AG09309 (cell line): Measurements from ENCODE around the gene EDARADD.

ENCODE experiments used
- DNase-seq: peaks from one replicate; pipeline ENCODE4 v3.0.0-alpha.2; 2010; ENCODE audit warnings: low read depth
- H3K4me3 ChIP-seq: 2 replicates; pipeline ENCODE4 v1.5.1; 2011; ENCODE audit warnings: mild to moderate bottlenecking, low read depth, low read length, moderate library complexity; ENCODE audit not compliant: control insufficient read depth
- CTCF ChIP-seq: IDR thresholded peaks from 2 replicates; pipeline ENCODE4 v1.5.1; 2011; ENCODE audit warnings: mild to moderate bottlenecking, low read depth, low read length, inconsistent platforms; ENCODE audit not compliant: insufficient read depth, control insufficient read depth; ENCODE audit errors: missing control alignments

The EDARADD gene

GRCh38 chr1:236526079-236526478 lies 132.0 kb downstream of the EDARADD start:
- no peak for TF ChIP-seq CTCF
- H3K4me3 ChIP-seq, result no peak overlapping the region
- DNase-seq, result no peak

DNA sequence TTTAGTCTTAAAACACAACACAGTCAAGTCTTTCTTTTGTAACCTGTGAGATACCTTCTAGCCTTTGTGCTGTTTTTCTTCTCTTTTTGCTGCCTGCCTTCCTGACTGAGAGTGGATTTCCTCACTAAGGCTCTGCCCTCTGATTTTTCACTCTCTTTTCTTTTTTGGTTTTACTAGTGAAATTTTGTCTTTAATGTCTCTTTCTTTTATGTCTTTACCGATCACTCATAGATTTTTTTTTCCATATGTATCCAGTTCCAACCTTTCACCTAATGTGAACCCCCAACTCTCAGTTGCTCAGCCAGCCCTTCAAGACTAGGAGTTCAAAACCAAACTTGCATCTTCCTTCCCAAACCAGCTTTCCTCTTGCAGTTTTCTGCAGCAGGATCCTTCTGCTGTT lies 136.2 kb downstream of the EDARADD start:
- no peak for TF ChIP-seq CTCF
- DNase-seq, result no peak
- H3K4me3 ChIP-seq, result no peak overlapping the region

- no peak for DNase-seq
- H3K4me3 ChIP-seq, result no peak overlapping the region
- TF ChIP-seq CTCF, result no peak
Measured at GRCh38 chr1:236530959-236531358, 136.9 kb downstream of the EDARADD start.

DNA sequence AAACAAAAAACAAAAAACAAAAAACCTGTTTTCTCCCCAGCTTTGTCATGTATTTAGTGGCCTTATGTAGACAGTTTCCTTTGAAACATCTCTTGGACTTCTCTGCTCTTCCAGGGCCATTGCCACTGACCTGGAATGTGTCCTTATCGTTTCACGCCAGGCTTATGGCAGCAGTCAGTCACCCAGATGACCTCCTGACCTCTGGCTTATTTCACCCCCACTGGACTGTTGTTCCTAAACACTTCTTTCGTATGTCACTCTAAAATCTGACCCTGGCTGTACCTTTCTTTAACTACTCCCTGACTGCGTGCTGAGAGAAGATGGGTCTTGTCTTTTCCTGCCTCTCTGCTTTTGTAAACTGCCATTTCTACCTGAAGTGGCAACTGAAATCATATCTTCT lies 138.8 kb downstream of the EDARADD start:
- H3K4me3 ChIP-seq, result no peak overlapping the region
- TF ChIP-seq CTCF, result no peak
- no peak for DNase-seq

DNA sequence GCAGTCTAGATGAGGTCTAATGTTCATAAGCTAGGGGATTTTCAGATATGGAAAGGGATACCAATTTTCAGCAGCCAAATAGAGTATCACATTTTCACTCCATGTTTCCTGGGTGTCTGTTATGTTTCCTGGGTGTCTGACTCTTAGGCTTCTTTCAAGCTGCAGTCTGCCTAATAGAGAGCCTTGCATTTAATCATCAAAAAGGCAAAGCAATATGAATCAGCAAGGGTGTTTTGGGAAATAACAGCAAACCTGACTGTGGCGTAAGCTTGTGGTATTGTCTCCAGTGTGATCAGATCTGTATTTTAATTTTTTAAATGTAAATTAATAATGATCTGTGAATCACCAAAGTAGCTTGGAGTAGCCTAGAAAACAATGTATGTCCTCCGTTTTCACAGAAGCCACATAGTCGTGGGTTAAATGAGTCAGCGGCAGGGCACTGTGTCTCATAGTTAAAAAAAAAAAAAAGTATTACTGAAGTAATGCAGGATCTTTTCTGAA lies 140.1 kb downstream of the EDARADD start:
- peak; percentile 20 for DNase-seq
- no peak for TF ChIP-seq CTCF
- no peak overlapping the region for H3K4me3 ChIP-seq
